CD4-positive, alpha-beta T cell treated with Interleukin-4 for 1 hour (primary cell): Measurements from ENCODE around the gene MSANTD1.
A peak's percentile ranks its signal among the peaks of the same experiment; 100 is the strongest.

Source experiments
- DNase-seq, 2 donors: peaks; one replicate each; pipeline ENCODE4 v3.0.0-alpha.2; 2020 to 2022

Gene MSANTD1

GRCh38 chr4:3217266-3217665 is 31.7 kb upstream of the MSANTD1 start:
- DNase-seq, result no peak

DNA sequence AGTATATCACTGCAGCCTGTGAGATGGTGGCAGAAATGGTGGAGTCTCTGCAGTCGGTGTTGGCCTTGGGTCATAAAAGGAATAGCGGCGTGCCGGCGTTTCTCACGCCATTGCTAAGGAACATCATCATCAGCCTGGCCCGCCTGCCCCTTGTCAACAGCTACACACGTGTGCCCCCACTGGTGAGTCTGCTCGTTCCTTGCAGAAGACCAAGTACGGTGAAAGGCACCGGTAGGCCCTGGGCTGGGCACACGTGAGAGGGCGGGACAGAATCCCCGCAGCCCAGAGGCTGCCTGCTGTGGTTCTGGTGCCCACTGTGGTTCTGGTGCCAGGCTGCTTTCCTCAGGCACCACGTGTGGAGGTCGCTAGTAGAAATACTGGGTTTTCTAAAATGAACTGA is 31.2 kb upstream of the MSANTD1 start:
- DNase-seq, result no peak

DNA sequence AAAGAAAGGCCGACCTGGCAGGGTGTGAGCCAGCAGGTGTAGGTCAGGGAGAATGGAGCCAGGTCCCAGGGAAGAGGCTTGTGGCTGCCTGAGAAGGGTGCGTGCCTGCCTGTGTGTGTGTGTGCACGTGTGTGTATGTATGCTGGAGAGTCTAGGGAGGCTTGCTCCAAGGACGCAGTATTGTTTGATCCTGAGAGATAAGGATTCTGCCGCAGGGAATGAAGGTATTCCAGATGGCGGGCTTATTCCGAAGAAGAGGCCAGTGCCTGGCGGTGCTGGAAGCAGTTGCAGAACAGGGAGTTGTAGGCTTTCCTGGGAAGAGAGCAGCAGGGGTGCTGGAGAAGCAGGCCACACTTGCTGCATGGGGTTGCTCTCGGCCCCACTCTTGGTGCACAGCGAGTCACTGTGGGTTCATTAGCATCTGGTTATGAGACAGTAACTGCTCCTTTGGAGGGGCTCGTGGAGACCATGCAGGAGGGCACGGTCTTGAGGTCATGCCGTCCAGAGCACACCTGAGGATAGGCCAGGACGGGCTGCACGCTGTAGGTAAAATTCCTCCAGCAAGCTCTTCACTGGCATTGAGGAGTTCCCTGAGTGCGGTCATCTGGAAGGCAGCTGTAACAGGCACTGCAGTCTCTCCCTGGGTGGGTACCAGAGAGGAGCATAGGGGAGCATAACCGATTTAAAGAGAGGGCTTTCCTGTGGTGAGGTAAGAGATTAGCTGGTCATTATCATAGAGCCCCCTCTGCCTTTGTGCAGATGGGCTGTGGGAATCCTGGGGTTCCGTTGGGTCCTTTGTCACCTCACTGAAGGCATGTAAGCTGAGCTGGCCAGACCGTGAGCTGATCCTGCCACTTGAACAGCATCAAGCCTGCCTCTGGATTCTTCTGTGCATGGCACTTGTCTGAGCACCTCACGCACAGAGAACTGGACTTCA is 29.9 kb upstream of the MSANTD1 start:
- DNase-seq, result no peak

GRCh38 chr4:3219761-3220475 is 29.0 kb upstream of the MSANTD1 start:
- no peak for DNase-seq

GRCh38 chr4:3220476-3221183 is 28.3 kb upstream of the MSANTD1 start:
- no peak for DNase-seq

- no peak for DNase-seq
Measured at GRCh38 chr4:3221184-3221494, 27.8 kb upstream of the MSANTD1 start.

DNA sequence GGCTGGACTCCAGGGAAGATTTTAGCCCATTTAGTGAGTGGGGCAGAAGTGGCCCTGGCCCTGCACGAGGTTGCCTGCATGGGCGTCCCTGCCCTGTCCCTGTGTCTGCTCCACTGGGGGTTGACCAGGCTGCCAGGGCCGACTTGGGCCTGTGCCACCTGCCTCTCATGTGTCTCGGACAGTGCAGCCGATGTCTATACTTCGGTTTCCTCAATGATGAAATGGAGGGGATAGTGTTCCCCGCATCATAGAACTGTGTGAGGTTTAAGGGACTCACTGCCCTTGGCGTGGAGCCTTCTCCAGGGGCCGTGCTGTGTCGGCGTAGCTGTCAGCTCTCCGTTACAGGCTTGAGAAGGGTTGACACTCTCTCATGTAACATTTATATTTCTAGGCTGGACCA is 27.0 kb upstream of the MSANTD1 start:
- DNase-seq, result no peak

- no peak for DNase-seq
Measured at GRCh38 chr4:3223346-3223745, 25.6 kb upstream of the MSANTD1 start.

DNA sequence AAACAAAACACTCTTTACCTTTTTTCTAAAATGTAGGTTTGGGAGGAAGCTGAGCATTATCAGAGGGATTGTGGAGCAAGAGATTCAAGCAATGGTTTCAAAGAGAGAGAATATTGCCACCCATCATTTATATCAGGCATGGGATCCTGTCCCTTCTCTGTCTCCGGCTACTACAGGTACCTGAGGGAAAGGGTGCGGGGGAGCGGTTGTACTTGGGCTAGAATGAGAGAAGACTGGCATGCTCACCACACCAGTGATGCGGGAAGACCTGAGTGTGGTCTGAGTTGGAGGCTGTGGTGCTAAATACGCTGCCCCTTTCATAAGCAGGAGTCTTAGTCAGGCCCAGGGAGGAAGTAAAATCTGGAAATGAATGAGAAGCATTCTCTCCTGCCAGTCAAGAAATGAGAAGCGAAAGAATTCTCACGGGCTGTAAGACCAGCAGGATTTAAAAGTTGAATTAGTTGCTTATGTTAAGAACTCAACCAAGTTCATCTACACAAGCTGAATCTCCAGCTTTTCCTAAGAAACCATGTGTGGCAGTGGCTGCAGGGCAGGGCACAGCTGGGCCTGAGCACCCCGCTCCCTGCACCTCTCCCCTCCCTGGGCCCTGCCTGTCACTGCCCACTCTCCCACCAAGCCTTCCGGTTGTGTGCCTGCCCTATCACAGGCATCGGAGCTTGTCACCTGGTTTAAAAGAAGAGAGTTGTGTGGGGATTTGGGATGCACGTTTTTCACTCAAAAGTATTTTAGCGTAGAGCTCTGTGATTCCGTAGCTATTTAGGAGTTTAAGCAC is 24.8 kb upstream of the MSANTD1 start:
- no peak for DNase-seq

- DNase-seq, result no peak
Measured at GRCh38 chr4:3225071-3225850, 23.7 kb upstream of the MSANTD1 start.

GRCh38 chr4:3225936-3226335 is 23.0 kb upstream of the MSANTD1 start:
- peak in 1 of 2 donors; percentile 50 for DNase-seq

GRCh38 chr4:3226467-3226866 is 22.5 kb upstream of the MSANTD1 start:
- peak; percentile 15 to 52 for DNase-seq

DNA sequence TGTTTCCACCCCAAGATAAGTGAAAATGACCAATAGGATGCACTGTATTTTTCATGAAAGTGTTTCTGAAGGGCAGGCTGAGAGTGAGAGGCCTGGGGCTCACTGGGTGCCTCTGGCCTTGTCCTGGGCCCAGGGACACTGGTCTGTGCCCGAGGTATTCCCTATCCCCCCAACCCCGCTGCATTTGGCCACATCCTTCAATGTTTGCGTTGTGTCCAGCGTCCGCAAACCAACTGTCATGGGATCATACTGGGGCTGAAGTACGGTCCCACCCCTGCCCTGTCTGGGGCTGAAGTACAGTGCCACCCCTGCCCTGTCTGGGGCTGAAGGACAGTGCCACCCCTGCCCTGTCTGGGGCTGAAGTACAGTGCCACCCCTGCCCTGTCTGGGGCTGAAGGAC is 22.0 kb upstream of the MSANTD1 start:
- no peak for DNase-seq

DNA sequence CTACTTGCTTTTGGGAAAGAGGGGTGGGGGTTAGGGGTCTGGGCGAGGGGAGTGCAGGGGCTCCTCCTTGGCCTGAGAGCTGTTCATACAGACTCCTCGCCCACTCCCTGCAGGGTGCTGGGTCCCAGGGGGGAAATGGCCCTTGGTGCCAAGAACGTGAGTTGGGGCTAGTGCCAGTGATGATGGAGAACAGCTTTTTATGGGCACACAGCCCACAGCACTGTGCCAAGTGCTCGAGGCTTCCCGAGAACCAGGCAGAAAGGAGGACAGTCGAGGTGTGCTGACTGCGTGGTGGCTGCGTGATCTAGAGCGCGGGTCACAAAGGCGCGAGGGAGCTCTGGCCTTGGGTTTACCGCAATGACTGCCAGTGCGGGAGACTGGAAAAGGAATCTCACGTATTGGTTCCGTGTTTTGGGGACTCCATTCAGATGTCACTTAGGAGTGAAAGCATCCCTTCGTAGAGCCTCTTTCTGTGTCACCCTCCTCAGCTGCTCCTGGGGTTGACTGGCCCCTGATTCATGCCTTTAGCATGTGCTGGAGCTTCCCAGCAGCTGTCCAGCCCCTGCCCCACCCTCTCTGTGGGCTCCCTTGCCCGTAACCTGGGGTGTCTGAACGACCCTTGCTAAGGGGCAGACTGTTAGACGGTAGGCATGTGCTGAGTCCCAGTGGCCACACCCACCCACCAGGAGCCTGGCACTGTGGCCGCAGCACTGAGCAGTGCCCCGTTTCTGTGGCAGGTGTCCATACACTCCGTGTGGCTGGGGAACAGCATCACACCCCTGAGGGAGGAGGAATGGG is 20.9 kb upstream of the MSANTD1 start:
- no peak for DNase-seq

DNA sequence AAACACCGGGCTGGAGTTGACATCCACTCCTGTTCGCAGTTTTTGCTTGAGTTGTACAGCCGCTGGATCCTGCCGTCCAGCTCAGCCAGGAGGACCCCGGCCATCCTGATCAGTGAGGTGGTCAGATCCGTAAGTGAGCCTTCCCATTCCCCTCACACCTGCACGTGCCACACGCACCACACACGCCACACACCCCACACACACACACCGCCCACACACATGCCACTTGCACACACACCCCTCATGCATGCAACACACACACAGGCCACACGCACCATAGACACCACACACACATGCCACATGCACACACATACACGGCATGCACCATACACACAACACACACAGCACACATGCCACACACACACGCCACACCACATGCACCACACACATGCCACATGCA is 20.1 kb upstream of the MSANTD1 start:
- no peak for DNase-seq

GRCh38 chr4:3229328-3229727 is 19.6 kb upstream of the MSANTD1 start:
- DNase-seq, result no peak

GRCh38 chr4:3229964-3230363 is 19.0 kb upstream of the MSANTD1 start:
- DNase-seq, result no peak

- DNase-seq, result no peak
Measured at GRCh38 chr4:3231471-3231870, 17.5 kb upstream of the MSANTD1 start.

DNA sequence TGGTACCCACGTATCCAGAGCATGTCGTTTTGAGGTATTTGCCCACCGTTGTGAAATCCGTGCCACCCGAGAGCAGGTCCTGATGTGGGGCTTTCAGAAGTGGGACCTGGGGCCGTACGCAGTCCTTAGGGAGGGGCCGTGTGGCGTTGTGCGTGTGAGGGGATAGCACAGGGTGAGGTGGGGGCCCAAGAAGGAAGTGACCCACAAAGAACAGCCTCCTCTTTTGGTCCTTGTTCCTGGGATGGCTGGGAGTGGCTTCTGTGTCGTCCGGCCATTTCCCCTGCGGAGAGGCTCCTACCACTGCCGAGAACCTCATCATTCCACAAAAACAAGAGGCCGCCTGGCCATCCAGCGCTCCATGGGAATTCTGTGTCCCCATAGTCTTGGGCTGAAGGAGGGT is 17.0 kb upstream of the MSANTD1 start:
- DNase-seq, result no peak

- no peak for DNase-seq
Measured at GRCh38 chr4:3232871-3233271, 16.1 kb upstream of the MSANTD1 start.

- no peak for DNase-seq
Measured at GRCh38 chr4:3233391-3234071, 15.4 kb upstream of the MSANTD1 start.
